ENCODE measurements around the gene ZNF77. TPM values are rescaled to one million over a fixed set of nuclear protein-coding genes. Genes with fewer than 3 reads are reported as not detected.

Gene ZNF77
- polyA plus RNA-seq, 3 donors, result 0.30 to 2.7 (median 1.0) TPM

- H3K4me1 ChIP-seq (ENCODE audit: control insufficient read depth in 1 of 2, insufficient read depth in 2 of 2, low read length in 2 of 2), result no peaks in the 10 kb centered on the region
- peaks cover 0 to 8% of the 10 kb centered on the region in 2 donors for H3K9me3 ChIP-seq (replicated peaks in 1 of 2; ENCODE audit: control insufficient read depth in 1 of 2, insufficient read depth in 1 of 2, low read length in 2 of 2)
- H3K27ac Mint-ChIP-seq, result no peak overlapping the region
- 93% methylated on average over 17 of the region's 17 CpGs for WGBS (ENCODE audit: insufficient coverage)
- no peak overlapping the region for H3K9ac ChIP-seq (ENCODE audit: insufficient read depth, low read length, poor library complexity, severe bottlenecking)
- H3K9me3 Mint-ChIP-seq, result peaks cover 4 to 22% (median 12%) of the 10 kb centered on the region in 7 donors
- no peaks in the 10 kb centered on the region for H3K27me3 ChIP-seq (ENCODE audit: control insufficient read depth in 2 of 2, insufficient read depth in 2 of 2, low read length in 2 of 2)
- TF ChIP-seq CTCF (IDR thresholded peaks at IDR 0.05), result no peak
- no peak overlapping the region for H3K4me3 Mint-ChIP-seq
- H3K27ac ChIP-seq (ENCODE audit: low read depth in 1 of 2, low read length in 2 of 2), result no peak overlapping the region
- DNase-seq, result no peak
- no peaks in the 10 kb centered on the region for H3K36me3 Mint-ChIP-seq
- H3K79me2 ChIP-seq (ENCODE audit: insufficient read depth, low read length), result no peaks in the 10 kb centered on the region
- intact Hi-C loops (cut with micrococcal nuclease), result no loop called here
- no peaks in the 10 kb centered on the region for H4K20me1 ChIP-seq (ENCODE audit: insufficient read depth, low read length)
- H2AFZ ChIP-seq (ENCODE audit: insufficient read depth, low read depth, low read length, poor library complexity, severe bottlenecking), result no peak overlapping the region
- H3K36me3 ChIP-seq (replicated peaks in 1 of 2; ENCODE audit: control insufficient read depth in 1 of 2, insufficient read depth in 2 of 2, low read length in 2 of 2), result no peaks in the 10 kb centered on the region
- no peak overlapping the region for H3K4me3 ChIP-seq (replicated peaks in 1 of 3; ENCODE audit: low read depth in 2 of 3, low read length in 3 of 3)
- H3K27me3 Mint-ChIP-seq (ENCODE audit: low read depth in 3 of 3), result peaks cover 0 to 5% (median 4%) of the 10 kb centered on the region in 3 donors
- no peak overlapping the region for H3K4me2 ChIP-seq (replicated peaks; ENCODE audit: extremely low read depth, low read length, poor library complexity, severe bottlenecking)
- H3K4me1 Mint-ChIP-seq, result peaks cover 11% of the 10 kb centered on the region
These were observed 59.0 kb downstream of the ZNF77 start for GRCh38 chr19:2885736-2886135.

GRCh38 chr19:2883686-2884439 is 60.9 kb downstream of the ZNF77 start:
- no peak overlapping the region for H3K4me3 ChIP-seq (replicated peaks in 1 of 3; ENCODE audit: low read depth in 2 of 3, low read length in 3 of 3)
- WGBS (ENCODE audit: insufficient coverage), result 79% methylated on average over 2 of the region's 14 CpGs
- TF ChIP-seq CTCF (IDR thresholded peaks at IDR 0.05), result no peak
- no peak overlapping the region for H3K4me2 ChIP-seq (replicated peaks; ENCODE audit: extremely low read depth, low read length, poor library complexity, severe bottlenecking)
- peaks cover 2 to 6% (median 6%) of the 10 kb centered on the region in 3 donors for H3K27me3 Mint-ChIP-seq (ENCODE audit: low read depth in 3 of 3)
- H3K4me1 Mint-ChIP-seq, result peaks cover 9% of the 10 kb centered on the region
- H3K27ac ChIP-seq (ENCODE audit: low read depth in 1 of 2, low read length in 2 of 2), result no peak overlapping the region
- no peaks in the 10 kb centered on the region for H3K4me1 ChIP-seq (ENCODE audit: control insufficient read depth in 1 of 2, insufficient read depth in 2 of 2, low read length in 2 of 2)
- peaks cover 5 to 26% (median 19%) of the 10 kb centered on the region in 7 donors for H3K9me3 Mint-ChIP-seq
- no peaks in the 10 kb centered on the region for H3K27me3 ChIP-seq (ENCODE audit: control insufficient read depth in 2 of 2, insufficient read depth in 2 of 2, low read length in 2 of 2)
- no peak overlapping the region for H3K4me3 Mint-ChIP-seq
- H2AFZ ChIP-seq (ENCODE audit: insufficient read depth, low read depth, low read length, poor library complexity, severe bottlenecking), result no peak overlapping the region
- H3K79me2 ChIP-seq (ENCODE audit: insufficient read depth, low read length), result no peaks in the 10 kb centered on the region
- H3K27ac Mint-ChIP-seq, result no peak overlapping the region
- H4K20me1 ChIP-seq (ENCODE audit: insufficient read depth, low read length), result no peaks in the 10 kb centered on the region
- no peaks in the 10 kb centered on the region for H3K36me3 Mint-ChIP-seq
- no peaks in the 10 kb centered on the region for H3K36me3 ChIP-seq (replicated peaks in 1 of 2; ENCODE audit: control insufficient read depth in 1 of 2, insufficient read depth in 2 of 2, low read length in 2 of 2)
- H3K9ac ChIP-seq (ENCODE audit: insufficient read depth, low read length, poor library complexity, severe bottlenecking), result no peak overlapping the region
- intact Hi-C loops (cut with micrococcal nuclease), result no loop called here
- DNase-seq, result no peak
- peaks cover 8 to 19% of the 10 kb centered on the region in 2 donors for H3K9me3 ChIP-seq (replicated peaks in 1 of 2; ENCODE audit: control insufficient read depth in 1 of 2, insufficient read depth in 1 of 2, low read length in 2 of 2)

Other genes starting within 250 kb of the ZNF77 start
- gene GNG7, start 242.3 kb downstream of the ZNF77 start, polyA plus RNA-seq, result 1 to 10 TPM; 1.1 to 1.6 (median 1.3) TPM
- under 1 TPM in 1 of 3 donors, not detected in 2; 0.04 TPM for gene DIRAS1, start 223.6 kb downstream of the ZNF77 start, polyA plus RNA-seq
- gene SLC39A3, start 205.0 kb downstream of the ZNF77 start, polyA plus RNA-seq, result 10 to 100 TPM; 14.2 to 39.5 (median 37.0) TPM
- 10 to 100 TPM; 21.6 to 35.4 (median 22.0) TPM for gene SGTA, start 161.7 kb downstream of the ZNF77 start, polyA plus RNA-seq
- 10 to 100 TPM; 13.4 to 17.6 (median 14.6) TPM for gene THOP1, start 159.5 kb downstream of the ZNF77 start, polyA plus RNA-seq
- 1 to 10 TPM in 1 of 3 donors, under 1 TPM in 2; 0.79 to 1.7 (median 0.91) TPM for gene ZNF554, start 125.1 kb downstream of the ZNF77 start, polyA plus RNA-seq
- gene ZNF555, start 103.5 kb downstream of the ZNF77 start, polyA plus RNA-seq, result 1 to 10 TPM; 2.2 to 2.9 (median 2.6) TPM
- gene ZNF556, start 77.6 kb downstream of the ZNF77 start, polyA plus RNA-seq, result not detected
- gene ZNF57, start 44.0 kb downstream of the ZNF77 start, polyA plus RNA-seq, result 1 to 10 TPM; 1.4 to 2.1 (median 1.9) TPM
- not detected for gene TLE6, start 32.6 kb upstream of the ZNF77 start, polyA plus RNA-seq
- gene TLE2, start 84.3 kb upstream of the ZNF77 start, polyA plus RNA-seq, result not detected
- gene TLE5, start 117.5 kb upstream of the ZNF77 start, polyA plus RNA-seq, result 100 to 1,000 TPM in 1 of 3 donors, 10 to 100 TPM in 2; 27.5 to 309 (median 34.4) TPM
- 1 to 10 TPM in 1 of 3 donors, under 1 TPM in 2; 0.25 to 4.2 (median 0.37) TPM for gene GNA11, start 149.4 kb upstream of the ZNF77 start, polyA plus RNA-seq
- gene GNA15, start 191.1 kb upstream of the ZNF77 start, polyA plus RNA-seq, result 10 to 100 TPM; 38.7 to 45.0 (median 41.3) TPM
- 100 to 1,000 TPM in 2 of 3 donors, 10 to 100 TPM in 1; 28.5 to 131 (median 105) TPM for gene S1PR4, start 233.8 kb upstream of the ZNF77 start, polyA plus RNA-seq
- 10 to 100 TPM; 28.6 to 60.9 (median 34.5) TPM for gene NCLN, start 241.0 kb upstream of the ZNF77 start, polyA plus RNA-seq

Data from CD14-positive monocyte (primary cell).